Heart left ventricle (tissue), 16 donors: ENCODE results near the gene CCNL1. TPM values are rescaled to one million over a fixed set of nuclear protein-coding genes. Genes with fewer than 3 reads are reported as not detected.
"Not testable (repeated sequence)": the region's sequence is repeated elsewhere in the genome, so short reads cannot be mapped to it uniquely, and the experiment has no call there.

Source experiments
- ATAC-seq, 4 donors: fragments of 200-7000 bp; cut with Tn5 transposase; one replicate each; pipeline ENCODE4 v1.9.1; 2020 to 2022; ENCODE audit warnings: moderate library complexity in 4 of 4, mild to moderate bottlenecking in 3 of 4, moderate number of reproducible peaks in 1 of 4
- DNase-seq, 5 donors: peaks; one replicate each; pipeline ENCODE4 v3.0.0-alpha.2; 2020
- H3K27ac ChIP-seq, 12 donors: fragments of 200-600 bp; sonication (generic) in 4 of 12; one replicate each; pipeline versions ENCODE4 v1.5.0 to v1.8.0; 2016 to 2022; ENCODE audit warnings: mild to moderate bottlenecking in 2 of 12
- H3K27me3 ChIP-seq, 9 donors: fragments of 200-600 bp; sonication (generic) in 2 of 9; one replicate each; pipeline versions ENCODE4 v1.5.1 to v1.8.0; 2016 to 2022; ENCODE audit warnings: mild to moderate bottlenecking in 3 of 9
- H3K36me3 ChIP-seq, 9 donors: fragments of 200-600 bp; sonication (generic) in 2 of 9; one replicate each; pipeline versions ENCODE4 v1.5.0 to v1.8.0; 2018 to 2022; ENCODE audit warnings: mild to moderate bottlenecking in 2 of 9
- H3K4me1 ChIP-seq, 12 donors: fragments of 200-600 bp; sonication (generic) in 4 of 12; one replicate each; pipeline versions ENCODE4 v1.5.0 to v1.8.0; 2016 to 2022; ENCODE audit warnings: mild to moderate bottlenecking in 3 of 12
- H3K4me3 ChIP-seq, 12 donors: fragments of 200-600 bp; sonication (generic) in 4 of 12; one replicate each; pipeline versions ENCODE4 v1.5.0 to v1.8.0; 2017 to 2022; ENCODE audit warnings: mild to moderate bottlenecking in 9 of 12, moderate library complexity in 4 of 12
- H3K9me3 ChIP-seq, 12 donors: fragments of 200-600 bp; sonication (generic) in 4 of 12; one replicate each; pipeline versions ENCODE4 v1.5.0 to v1.8.0; 2016 to 2022; ENCODE audit warnings: mild to moderate bottlenecking in 1 of 12
- POLR2A ChIP-seq, 2 donors: fragments of 450-650 bp; IDR thresholded peaks; one replicate each; pipeline ENCODE4 v1.6.1; 2017; ENCODE audit warnings: antibody characterized with exemption in 2 of 2, mild to moderate bottlenecking in 2 of 2, moderate library complexity in 2 of 2
- WGBS, 4 donors: extraction: QIAGEN DNeasy Blood & Tissue Kit in 2 of 4; methylation state at CpG; one replicate each; pipeline versions ENCODE4 v1.1.5 to v1.1.7; 2013 to 2018; 5-methylcytosine and 5-hydroxymethylcytosine counted together
- intact Hi-C, 10 donors: fragments of 100-400 bp; cut with DNase I; formaldehyde crosslinking; loops; one replicate each; pipeline versions ENCODE4 v1.11.1 to v1.14.2; 2022
- polyA plus RNA-seq, 2 donors: library from polyadenylated mRNA; stranded (reverse); fragments of 200-250 nt; gene quantifications; one replicate each; pipeline ENCODE4 v1.2.3, GENCODE V29; 2013
- total RNA-seq, 9 donors: library from RNA; depleted of rRNA in 2 of 9; stranded (reverse); fragments of >200 nt in 2 of 9; fragmentation: NEBNext Ultra II Directional in 3 of 9; extraction: Animal tissue kit (Norgen Biotek cat#: 25700) in 3 of 9; gene quantifications; one replicate each; pipeline versions ENCODE4 v1.1.0 to v1.2.4, GENCODE V29; 2016 to 2023
- TF ChIP-seq, protein P1 (sequence below), 12 donors: fragments of 200-600 bp; sonication (generic) in 4 of 12; IDR thresholded peaks; one replicate each; pipeline versions ENCODE4 v1.5.0 to v1.8.0; 2018 to 2022; ENCODE audit warnings: antibody characterized with exemption in 12 of 12, mild to moderate bottlenecking in 5 of 12
- donor health status: ischemic (EF 13 %, LVEDD 7.1; RV severe dilation, severe dysfunction).
- donor health status: healthy with polysubstance abuse.
- donor health status: DM: no; HTN: yes; CAD: no.
- donor health status: DM: no; HTN: no; CAD: no.
- donor health status: ischemic (EF 25% LVEDD 6.9; RV normal size, moderate dysfunction).
- donor health status: ischemic (EF 25% LVEDD 5.7; RV mildly dilated, moderate dysfunction).
- donor health status: healthy.
- donor health status: DM: yes; HTN: yes; CAD: no.
- donor health status: ischemic (EF 35%, LVEDD 5.7; RV mildly dilated, moderate dysfunction).
- donor health status: nonischemic (EF 11% LVEDD 7.7; RV severe dilation, severe dysfunction).
- donor health status: DM: yes; HTN: yes; CAD: no.
- donor health status: PGD.
- donor health status: ischemic (EF 29% LVEDD 5.4; RV normal size, mild dysfunction).
- donor health status: nonischemic (EF 23%, LVEDD 6.1; RV moderate dilation, normal function).

Gene CCNL1
- total and polyA plus RNA-seq, 11 donors, result 15.5 to 66.7 (median 25.3) TPM

DNA sequence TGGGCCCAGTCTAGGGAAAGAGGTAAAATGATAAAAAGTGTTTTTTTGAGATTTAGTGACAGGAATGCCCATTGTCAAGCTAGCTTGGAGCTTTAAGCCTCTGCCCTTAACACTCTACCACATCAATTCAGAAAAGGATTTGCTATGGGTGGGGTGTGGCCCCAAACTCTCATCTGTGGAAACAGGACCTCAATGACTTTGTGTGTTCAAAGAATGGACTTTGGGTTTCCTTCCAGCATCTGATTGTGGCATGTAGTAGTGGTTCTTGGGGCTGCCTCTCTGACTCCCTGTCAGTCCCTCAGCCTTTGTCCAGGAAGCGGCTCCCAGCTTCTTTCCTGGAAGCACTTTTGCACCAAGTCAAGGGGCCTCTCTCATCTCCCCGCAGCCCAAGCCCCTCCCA, 56.1 kb downstream of the CCNL1 start:
- Histone ChIP-seq H3K4me3 (no peak overlapping the region), H3K27me3 (no peaks in the 10 kb centered on the region), H3K4me1 (peaks cover 0 to 46% (median 23%) of the 10 kb centered on the region in 12 donors), H3K36me3 (no peaks in the 10 kb centered on the region), H3K9me3 (no peaks in the 10 kb centered on the region), H3K27ac (peak overlapping the region in 6 of 12 donors; percentile 9 to 86 (median 29))
- WGBS, 4 donors, result 46 to 63% (median 57%) methylated on average over 2 of the region's 2 CpGs
- ATAC-seq (no peak), DNase-seq (no peak)
- intact Hi-C loops, result no loop called here
- TF ChIP-seq POLR2A (IDR thresholded peaks at IDR 0.05), result no peak
- TF ChIP-seq, protein P1, sequence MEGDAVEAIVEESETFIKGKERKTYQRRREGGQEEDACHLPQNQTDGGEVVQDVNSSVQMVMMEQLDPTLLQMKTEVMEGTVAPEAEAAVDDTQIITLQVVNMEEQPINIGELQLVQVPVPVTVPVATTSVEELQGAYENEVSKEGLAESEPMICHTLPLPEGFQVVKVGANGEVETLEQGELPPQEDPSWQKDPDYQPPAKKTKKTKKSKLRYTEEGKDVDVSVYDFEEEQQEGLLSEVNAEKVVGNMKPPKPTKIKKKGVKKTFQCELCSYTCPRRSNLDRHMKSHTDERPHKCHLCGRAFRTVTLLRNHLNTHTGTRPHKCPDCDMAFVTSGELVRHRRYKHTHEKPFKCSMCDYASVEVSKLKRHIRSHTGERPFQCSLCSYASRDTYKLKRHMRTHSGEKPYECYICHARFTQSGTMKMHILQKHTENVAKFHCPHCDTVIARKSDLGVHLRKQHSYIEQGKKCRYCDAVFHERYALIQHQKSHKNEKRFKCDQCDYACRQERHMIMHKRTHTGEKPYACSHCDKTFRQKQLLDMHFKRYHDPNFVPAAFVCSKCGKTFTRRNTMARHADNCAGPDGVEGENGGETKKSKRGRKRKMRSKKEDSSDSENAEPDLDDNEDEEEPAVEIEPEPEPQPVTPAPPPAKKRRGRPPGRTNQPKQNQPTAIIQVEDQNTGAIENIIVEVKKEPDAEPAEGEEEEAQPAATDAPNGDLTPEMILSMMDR (IDR thresholded peaks at IDR 0.05), result no peak

DNA sequence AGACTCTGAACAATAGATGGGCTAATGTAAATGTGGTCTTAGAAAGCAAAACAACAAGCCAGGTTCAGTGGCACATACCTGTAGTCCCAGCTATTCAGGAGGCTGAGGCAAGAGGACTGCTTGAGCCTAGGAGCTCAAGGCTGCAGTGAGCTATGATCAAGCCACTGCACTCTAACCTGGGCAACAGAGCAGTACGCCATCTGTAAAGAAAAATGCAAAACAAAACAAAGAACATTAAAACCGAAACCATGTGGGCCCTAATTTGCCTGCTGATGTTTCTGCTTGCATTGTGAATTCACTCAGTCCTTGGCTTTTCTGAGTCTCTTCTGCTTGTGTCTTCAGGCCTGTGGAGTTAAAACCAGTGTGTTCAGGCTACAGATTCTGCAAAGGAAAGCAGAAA, 56.7 kb downstream of the CCNL1 start:
- intact Hi-C loops, result no loop called here
- no peaks in the 10 kb centered on the region for H3K9me3 ChIP-seq
- 84 to 88% (median 85%) methylated on average over 2 of the region's 2 CpGs for WGBS, 4 donors
- no peak overlapping the region for H3K4me3 ChIP-seq
- no peaks in the 10 kb centered on the region for H3K27me3 ChIP-seq
- no peaks in the 10 kb centered on the region for H3K36me3 ChIP-seq
- peaks cover 0 to 47% (median 27%) of the 10 kb centered on the region in 12 donors for H3K4me1 ChIP-seq
- H3K27ac ChIP-seq, result peak overlapping the region in 5 of 12 donors; percentile 9 to 86 (median 34)
- DNase-seq, result no peak
- no peak for ATAC-seq
- TF ChIP-seq, protein P1 (IDR thresholded peaks at IDR 0.05), result no peak
- TF ChIP-seq POLR2A (IDR thresholded peaks at IDR 0.05), result no peak

DNA sequence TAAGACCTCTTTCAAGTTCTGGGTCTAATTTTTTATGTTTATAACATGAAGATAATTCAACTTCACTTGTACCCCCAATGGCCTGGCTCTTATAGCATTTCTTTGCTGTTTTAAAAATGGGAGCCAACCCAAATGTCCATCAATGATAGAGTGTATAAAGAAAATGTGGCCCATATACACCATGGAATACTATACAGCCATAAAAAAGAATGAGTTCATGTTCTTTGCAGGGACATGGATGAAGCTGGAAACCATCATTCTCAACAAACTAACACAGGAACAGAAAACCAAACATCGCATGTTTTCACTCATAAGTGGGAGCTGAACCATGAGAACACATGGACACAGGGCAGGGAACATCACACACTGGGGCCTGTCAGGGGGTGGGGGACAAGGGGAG, 57.4 kb downstream of the CCNL1 start:
- H3K4me3 ChIP-seq, intact Hi-C loops, DNase-seq, H3K36me3 ChIP-seq, ATAC-seq, H3K27me3 ChIP-seq, H3K9me3 ChIP-seq: not testable (repeated sequence)
- peak overlapping the region in 1 of 12 donors; percentile 100 for H3K27ac ChIP-seq
- WGBS, 4 donors, result 90 to 100% (median 96%) methylated on average over 1 of the region's 1 CpG
- peaks cover 0 to 49% (median 25%) of the 10 kb centered on the region in 12 donors for H3K4me1 ChIP-seq

DNA sequence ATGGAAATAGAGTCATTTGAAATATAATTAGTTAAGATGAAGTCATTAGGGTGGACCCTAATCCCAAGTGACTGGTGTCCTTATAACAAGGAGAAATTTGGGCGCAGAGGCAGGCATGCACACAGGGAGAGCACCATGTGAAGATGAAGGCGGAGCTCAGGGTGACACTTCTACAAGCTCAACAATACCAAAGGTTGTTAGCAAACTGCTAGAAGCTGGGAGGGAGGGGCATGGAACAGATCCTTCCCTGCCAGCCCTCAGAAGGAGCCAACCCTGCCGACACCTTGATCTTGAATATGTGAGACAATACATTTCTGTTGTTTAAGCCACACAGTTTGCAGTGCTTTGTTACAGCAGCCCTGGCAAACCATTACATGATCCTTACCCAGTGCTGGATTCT, 57.8 kb downstream of the CCNL1 start:
- peaks cover 0 to 53% (median 25%) of the 10 kb centered on the region in 12 donors for H3K4me1 ChIP-seq
- TF ChIP-seq, protein P1 (IDR thresholded peaks at IDR 0.05), result no peak
- TF ChIP-seq POLR2A (IDR thresholded peaks at IDR 0.05), result no peak
- peak overlapping the region in 1 of 12 donors; percentile 100 for H3K27ac ChIP-seq
- no peaks in the 10 kb centered on the region for H3K36me3 ChIP-seq
- H3K27me3 ChIP-seq, result no peaks in the 10 kb centered on the region
- H3K4me3 ChIP-seq, result no peak overlapping the region
- no peaks in the 10 kb centered on the region for H3K9me3 ChIP-seq
- DNase-seq (no peak), ATAC-seq (no peak)
- 90 to 100% (median 95%) methylated on average over 3 of the region's 3 CpGs for whole genome bisulfite sequencing, 4 donors
- intact Hi-C loops, result no loop called here

DNA sequence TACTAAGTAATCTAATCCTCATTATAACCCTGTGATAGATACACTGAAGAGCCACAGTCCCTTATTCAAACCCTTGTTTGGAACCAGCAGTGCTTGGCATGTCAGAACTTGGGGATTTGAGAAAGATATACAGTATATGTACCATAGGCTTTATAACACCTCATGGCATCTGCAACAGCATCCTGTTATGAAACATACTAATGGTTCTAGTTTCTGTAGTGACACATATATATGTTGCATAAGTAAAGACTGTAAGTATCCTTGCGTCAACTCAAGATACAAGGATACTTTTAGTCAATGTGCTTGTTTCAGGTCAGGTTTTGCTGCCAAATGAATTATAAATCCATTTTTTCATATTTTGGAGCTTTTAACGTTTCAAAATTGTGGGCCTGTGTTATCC, 58.5 kb downstream of the CCNL1 start:
- Histone ChIP-seq H3K27me3 (no peaks in the 10 kb centered on the region), H3K4me1 (peaks cover 0 to 59% (median 25%) of the 10 kb centered on the region in 12 donors), H3K27ac (peak overlapping the region in 5 of 12 donors; percentile 4 to 100 (median 46)), H3K4me3 (no peak overlapping the region), H3K9me3 (no peaks in the 10 kb centered on the region), H3K36me3 (no peaks in the 10 kb centered on the region)
- WGBS, 4 donors, result 87 to 98% (median 95%) methylated on average over 2 of the region's 2 CpGs
- no peak for TF ChIP-seq POLR2A (IDR thresholded peaks at IDR 0.05)
- TF ChIP-seq, protein P1 (IDR thresholded peaks at IDR 0.05), result no peak
- intact Hi-C loops, result no loop called here
- ATAC-seq (no peak), DNase-seq (no peak)
